Measurements from ENCODE around the gene PRM1. TPM values are rescaled to one million over a fixed set of nuclear protein-coding genes. Genes with fewer than 3 reads are reported as not detected.

PRM1 gene
- total RNA-seq, 1 donor from 2014 or later = not detected

GRCh38 chr16:11313493-11314308 is 32.6 kb upstream of the PRM1 start:
- TF ChIP-seq CTCF (IDR thresholded peaks at IDR 0.05) = no peak
- Mint-ChIP-seq H3K9me3 (ENCODE audit: unreplicated experiment) (no peaks in the 10 kb centered on the region), H3K27ac (ENCODE audit: unreplicated experiment) (no peak overlapping the region), H3K4me1 (ENCODE audit: unreplicated experiment) (peaks cover 45% of the 10 kb centered on the region), H3K27me3 (ENCODE audit: unreplicated experiment) (no peaks in the 10 kb centered on the region), H3K4me3 (ENCODE audit: unreplicated experiment) (no peak overlapping the region), H3K36me3 (ENCODE audit: unreplicated experiment) (no peaks in the 10 kb centered on the region)
- no peak for DNase-seq (ENCODE audit: extremely low spot score, unreplicated experiment)

DNA sequence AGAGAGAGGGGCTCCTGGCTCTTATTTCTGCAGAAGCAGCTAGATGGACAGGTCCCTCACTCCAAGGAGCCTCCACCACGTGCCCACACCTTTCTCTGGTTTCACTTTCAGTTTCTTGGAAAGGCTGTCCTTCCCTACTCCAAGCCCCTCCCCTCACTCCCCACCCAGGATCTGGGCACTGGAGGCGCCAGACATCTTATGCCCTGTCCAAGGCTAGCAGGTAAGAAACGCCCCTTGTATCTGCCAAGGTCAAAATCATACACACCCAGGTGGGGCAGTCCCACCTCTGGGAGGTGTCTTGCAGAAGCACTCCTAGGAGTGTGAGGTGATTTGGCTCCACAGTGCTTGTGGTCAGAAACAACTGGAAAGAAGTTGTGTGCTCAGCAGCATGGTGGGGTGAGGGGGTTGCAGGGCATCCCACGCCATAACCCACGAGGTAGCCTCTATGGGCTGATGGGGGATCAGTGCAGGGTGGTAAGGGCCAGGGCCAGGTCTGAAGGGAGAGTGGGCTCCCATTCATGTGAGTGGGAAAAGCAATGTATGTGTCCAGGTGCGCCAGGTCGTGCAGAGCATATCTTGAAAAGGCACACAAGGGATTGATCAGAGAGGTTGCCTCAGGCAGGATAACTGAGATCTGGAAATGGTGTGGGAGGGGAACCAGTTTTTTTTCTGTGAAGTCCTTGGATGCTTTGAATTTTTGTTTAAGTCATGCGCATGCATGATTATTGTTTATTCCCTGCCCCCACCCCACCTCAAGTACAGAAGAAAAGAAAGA is 31.8 kb upstream of the PRM1 start:
- Mint-ChIP-seq H3K4me1 (ENCODE audit: unreplicated experiment) (peaks cover 45% of the 10 kb centered on the region), H3K4me3 (ENCODE audit: unreplicated experiment) (no peak overlapping the region), H3K36me3 (ENCODE audit: unreplicated experiment) (no peaks in the 10 kb centered on the region), H3K27me3 (ENCODE audit: unreplicated experiment) (no peaks in the 10 kb centered on the region), H3K9me3 (ENCODE audit: unreplicated experiment) (no peaks in the 10 kb centered on the region), H3K27ac (ENCODE audit: unreplicated experiment) (no peak overlapping the region)
- DNase-seq (ENCODE audit: extremely low spot score, unreplicated experiment) = no peak
- TF ChIP-seq CTCF (IDR thresholded peaks at IDR 0.05) = no peak

DNA sequence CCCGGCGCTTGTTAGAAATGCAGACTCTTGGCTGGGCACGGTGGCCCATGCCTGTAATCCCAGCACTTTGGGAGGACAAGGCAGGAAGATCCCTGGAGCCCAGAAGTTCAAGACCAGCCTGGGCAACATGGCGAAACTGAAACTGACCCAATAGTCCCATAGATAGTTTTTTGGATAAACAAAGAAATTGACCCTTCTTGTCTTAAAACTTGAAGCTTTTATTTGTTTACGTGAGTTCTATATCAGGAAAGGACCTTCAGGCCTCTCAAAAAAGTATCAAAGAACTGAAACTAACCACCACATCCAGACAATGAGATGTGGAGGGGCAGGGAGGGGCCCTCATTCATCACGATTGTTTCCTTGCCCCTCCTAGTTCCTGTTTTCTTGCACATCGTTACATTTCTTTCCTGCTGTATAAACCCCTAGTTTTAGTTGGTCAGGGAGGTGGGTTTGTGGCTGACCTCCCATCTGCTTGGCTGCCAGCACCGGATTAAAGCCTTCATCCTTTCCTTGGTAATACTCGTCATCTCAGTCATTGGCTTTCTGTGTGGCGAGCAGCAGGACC is 29.9 kb upstream of the PRM1 start:
- no peak for DNase-seq (ENCODE audit: extremely low spot score, unreplicated experiment)
- peaks cover 36% of the 10 kb centered on the region for H3K4me1 Mint-ChIP-seq (ENCODE audit: unreplicated experiment)
- H3K27ac Mint-ChIP-seq (ENCODE audit: unreplicated experiment) = no peak overlapping the region
- H3K9me3 Mint-ChIP-seq (ENCODE audit: unreplicated experiment) = no peaks in the 10 kb centered on the region
- no peaks in the 10 kb centered on the region for H3K36me3 Mint-ChIP-seq (ENCODE audit: unreplicated experiment)
- no peaks in the 10 kb centered on the region for H3K27me3 Mint-ChIP-seq (ENCODE audit: unreplicated experiment)
- no peak for TF ChIP-seq CTCF (IDR thresholded peaks at IDR 0.05)
- no peak overlapping the region for H3K4me3 Mint-ChIP-seq (ENCODE audit: unreplicated experiment)

- Mint-ChIP-seq H3K27me3 (ENCODE audit: unreplicated experiment) (no peaks in the 10 kb centered on the region), H3K9me3 (ENCODE audit: unreplicated experiment) (no peaks in the 10 kb centered on the region), H3K4me3 (ENCODE audit: unreplicated experiment) (no peak overlapping the region), H3K36me3 (ENCODE audit: unreplicated experiment) (no peaks in the 10 kb centered on the region), H3K27ac (ENCODE audit: unreplicated experiment) (no peak overlapping the region), H3K4me1 (ENCODE audit: unreplicated experiment) (peaks cover 34% of the 10 kb centered on the region)
- no peak for TF ChIP-seq CTCF (IDR thresholded peaks at IDR 0.05)
- no peak for DNase-seq (ENCODE audit: extremely low spot score, unreplicated experiment)
Measured at GRCh38 chr16:11310634-11310977, 29.5 kb upstream of the PRM1 start.
